T-cell (primary cell): ENCODE data around the gene COX6A2. TPM values are rescaled to one million over a fixed set of nuclear protein-coding genes. Genes with fewer than 3 reads are reported as not detected.

ENCODE experiments used
- ATAC-seq, 4 experiments: fragments of 200-7000 bp in 3 of 4; fragments of 150-1000 bp in 1 of 4; cut with Tn5 transposase; replicated peaks in 1 of 4; 1 replicate in 3 of 4; 2 replicates in 1 of 4; pipeline ENCODE4 v1.10.0; 2021; ENCODE audit warnings: moderate library complexity in 3 of 4, mild to moderate bottlenecking in 2 of 4, moderate number of reproducible peaks in 1 of 4
- CTCF ChIA-PET, 2 donors: fragments of 300-600 bp; sonication (Branson Sonifier 250); formaldehyde crosslinking; loops; one replicate each; lab custom pipeline; 2022; ENCODE audit warnings: antibody characterized with exemption in 2 of 2; lab: Charles Lee
- POLR2A ChIA-PET, 2 donors: fragments of 300-600 bp; sonication (Branson Sonifier 250); formaldehyde crosslinking; loops; one replicate each; lab custom pipeline; 2022; ENCODE audit warnings: antibody characterized with exemption in 2 of 2; lab: Charles Lee
- DNase-seq, 35 experiments: peaks; one replicate each; pipeline versions ENCODE4 v3.0.0 to v3.0.0-alpha.2; 2013 to 2023
- H3K27ac ChIP-seq: one replicate; pipeline ENCODE4 v1.5.1; 2013; ENCODE audit warnings: low read length
- H3K27me3 ChIP-seq, 2 experiments: replicated peaks in 1 of 2; 1 replicate in 1 of 2; 2 replicates in 1 of 2; pipeline versions ENCODE4 v1.6.1 to v1.7.0; 2013; ENCODE audit warnings: low read length in 1 of 2, mixed read lengths in 1 of 2; ENCODE audit not compliant: control insufficient read depth in 2 of 2, insufficient read depth in 2 of 2; ENCODE audit errors: extremely low read depth in 1 of 2
- H3K36me3 ChIP-seq, 2 donors: 1 replicate in 1 of 2; 2 replicates in 1 of 2; pipeline versions ENCODE4 v1.6.1 to v1.7.0; 2013; ENCODE audit warnings: low read length in 1 of 2; ENCODE audit not compliant: control insufficient read depth in 2 of 2, insufficient read depth in 1 of 2; ENCODE audit errors: extremely low read depth in 1 of 2
- H3K4me1 ChIP-seq, 2 experiments: 1 replicate in 1 of 2; 2 replicates in 1 of 2; pipeline versions ENCODE4 v1.6.1 to v1.7.0; 2013; ENCODE audit warnings: low read length in 2 of 2, mixed read lengths in 1 of 2; ENCODE audit not compliant: insufficient read depth in 2 of 2, control insufficient read depth in 1 of 2; ENCODE audit errors: extremely low read depth in 1 of 2
- H3K4me3 ChIP-seq, 2 donors: 1 replicate in 1 of 2; 2 replicates in 1 of 2; pipeline versions ENCODE4 v1.5.1 to v1.7.0; 2013; ENCODE audit warnings: mild to moderate bottlenecking in 2 of 2, low read length in 1 of 2, moderate library complexity in 1 of 2; ENCODE audit not compliant: control insufficient read depth in 1 of 2; ENCODE audit errors: extremely low read depth in 1 of 2
- H3K9me3 ChIP-seq: 2 replicates; pipeline ENCODE4 v1.7.0; 2013
- H3K27ac Mint-ChIP-seq, 2 donors: one replicate each; pipeline ENCODE4 v1.8.0; 2020 to 2021; ENCODE audit warnings: mild to moderate bottlenecking in 2 of 2, mixed read lengths in 2 of 2
- H3K27me3 Mint-ChIP-seq, 2 donors: one replicate each; pipeline ENCODE4 v1.8.0; 2021 to 2022; ENCODE audit warnings: mixed read lengths in 2 of 2
- H3K36me3 Mint-ChIP-seq: one replicate; pipeline ENCODE4 v1.8.0; 2021; ENCODE audit warnings: mixed read lengths
- H3K4me1 Mint-ChIP-seq, 3 donors: one replicate each; pipeline ENCODE4 v1.8.0; 2020 to 2022; ENCODE audit warnings: mixed read lengths in 3 of 3, mild to moderate bottlenecking in 1 of 3
- H3K4me3 Mint-ChIP-seq, 3 donors: one replicate each; pipeline ENCODE4 v1.8.0; 2020 to 2022; ENCODE audit warnings: mild to moderate bottlenecking in 3 of 3, mixed read lengths in 3 of 3, moderate library complexity in 3 of 3
- H3K9me3 Mint-ChIP-seq, 3 donors: one replicate each; pipeline ENCODE4 v1.8.0; 2020 to 2022; ENCODE audit warnings: mixed read lengths in 3 of 3
- WGBS: methylation state at CpG from one replicate; pipeline ENCODE4 v1.1.5; 2013; ENCODE audit warnings: missing lambda C conversion rate; ENCODE audit not compliant: insufficient coverage; 5-methylcytosine and 5-hydroxymethylcytosine counted together
- total RNA-seq, 35 experiments: library from RNA in 6 of 35; stranded (reverse) in 6 of 35; fragments of 120-200 nt in 1 of 35; gene quantifications; one replicate each; pipeline versions ENCODE4 v1.2.1 to v1.2.4 and lab custom pipeline; 2013 to 2026

Gene COX6A2
- total RNA-seq, 5 donors from 2014 or later (not counting 1 experiment from before 2014, with no cell fraction given) = not detected

DNA sequence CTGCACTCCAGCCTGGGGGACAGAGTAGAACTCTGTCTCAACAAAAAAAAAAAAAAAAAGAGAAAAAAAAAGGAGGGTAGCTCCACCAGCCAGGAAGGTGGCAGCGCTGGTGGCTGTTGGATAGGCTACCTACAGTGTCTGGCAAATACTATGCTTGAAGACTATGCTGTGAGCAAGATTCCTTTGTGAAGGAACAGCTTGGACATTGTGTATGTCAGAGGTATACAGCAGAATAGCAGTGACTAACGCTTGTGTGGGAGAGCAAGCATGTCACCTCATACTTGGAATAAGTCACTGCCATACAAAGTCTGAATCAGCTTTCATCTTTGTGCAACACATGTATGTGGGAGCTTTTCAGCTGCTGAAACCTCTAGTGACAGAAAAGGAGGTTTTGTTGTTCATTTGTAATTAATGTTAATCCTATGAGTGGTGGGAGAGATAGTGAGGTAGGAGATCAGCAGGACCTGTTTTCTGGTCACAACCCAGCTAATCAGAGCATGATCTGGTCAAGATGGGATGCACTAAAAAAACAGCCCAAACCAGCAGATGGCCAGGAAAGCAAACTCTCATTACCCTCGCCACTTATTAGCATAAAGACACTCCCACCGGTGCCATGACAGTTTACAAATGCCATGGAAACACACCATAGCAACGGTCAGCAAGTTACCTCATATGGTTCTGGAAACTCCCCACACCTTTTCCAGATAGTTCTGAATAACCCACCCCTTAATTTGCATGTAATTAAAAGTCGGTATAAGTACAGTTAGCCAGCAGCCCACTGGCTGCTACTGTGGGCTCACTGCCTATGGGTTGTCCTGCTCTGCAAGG lies 41.8 kb downstream of the COX6A2 start:
- ChIA-PET POLR2A (no interaction called here), CTCF (interaction anchor here (0.6 to 1.3 kb wide), 2 partner anchors 108 to 483 kb away, joined by 3 read pairs; no protein-coding TSS in a partner anchor)
- H3K4me1 ChIP-seq = peaks cover 0 to 6% of the 10 kb centered on the region in 2 experiments
- DNase-seq (peak in 4 of 35 experiments; percentile 6 to 53 (median 17)), ATAC-seq (peak in 2 of 4 experiments; percentile 23 to 29)
- no peaks in the 10 kb centered on the region for H3K36me3 ChIP-seq
- Mint-ChIP-seq H3K27ac (no peak overlapping the region), H3K27me3 (peaks cover 11 to 16% of the 10 kb centered on the region in 2 donors), H3K4me1 (peaks cover 2 to 6% (median 6%) of the 10 kb centered on the region in 3 donors), H3K9me3 (no peaks in the 10 kb centered on the region), H3K36me3 (no peaks in the 10 kb centered on the region), H3K4me3 (no peak overlapping the region)
- peaks cover 0 to 22% of the 10 kb centered on the region in 2 experiments for H3K27me3 ChIP-seq
- H3K27ac ChIP-seq = no peak overlapping the region
- no peaks in the 10 kb centered on the region for H3K9me3 ChIP-seq
- WGBS = 68% methylated on average over 5 of the region's 6 CpGs
- no peak overlapping the region for H3K4me3 ChIP-seq

DNA sequence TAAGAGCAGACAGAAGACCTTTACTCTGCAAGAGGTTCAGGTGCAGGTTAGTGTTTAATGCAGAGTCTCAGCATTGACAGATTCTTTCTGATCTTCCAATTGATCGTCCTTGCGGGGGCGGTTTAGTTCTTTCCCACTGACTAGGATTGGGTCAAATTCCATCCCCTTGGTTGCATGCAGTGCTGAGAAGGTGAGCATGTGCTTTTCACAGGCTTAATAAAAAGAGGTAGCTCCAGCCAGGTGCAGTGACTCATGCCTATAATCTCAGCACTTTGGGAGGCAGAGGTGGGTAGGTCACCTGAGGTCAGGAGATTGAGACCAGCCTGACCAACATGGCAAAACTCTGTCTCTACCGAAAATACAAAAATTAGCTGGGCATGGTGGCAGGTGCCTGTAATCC lies 42.5 kb downstream of the COX6A2 start:
- H3K27me3 ChIP-seq = peaks cover 0 to 22% of the 10 kb centered on the region in 2 experiments

DNA sequence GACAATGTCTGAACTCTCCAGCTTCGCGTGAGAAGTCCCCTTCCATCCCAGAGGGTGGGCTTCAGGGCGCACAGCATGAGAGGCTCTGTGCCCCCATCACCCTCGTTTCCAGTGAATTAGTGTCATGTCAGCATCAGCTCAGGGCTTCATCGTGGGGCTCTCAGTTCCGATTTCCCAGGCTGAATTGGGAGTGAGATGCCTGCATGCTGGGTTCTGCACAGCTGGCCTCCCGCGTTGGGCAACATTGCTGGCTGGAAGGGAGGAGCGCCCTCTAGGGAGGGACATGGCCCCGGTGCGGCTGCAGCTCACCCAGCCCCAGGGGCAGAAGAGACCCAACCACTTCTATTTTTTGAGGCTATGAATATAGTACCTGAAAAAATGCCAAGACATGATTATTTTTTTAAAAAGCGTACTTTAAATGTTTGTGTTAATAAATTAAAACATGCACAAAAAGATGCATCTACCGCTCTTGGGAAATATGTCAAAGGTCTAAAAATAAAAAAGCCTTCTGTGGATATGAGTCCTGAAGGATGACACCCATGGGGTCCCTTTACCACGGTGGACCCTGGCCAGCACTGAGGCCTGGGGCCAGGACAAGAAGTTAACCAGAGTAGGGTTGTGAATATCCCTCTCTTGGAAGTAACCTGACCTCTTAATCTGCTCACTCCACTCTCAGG lies 45.5 kb downstream of the COX6A2 start:
- ChIA-PET POLR2A (no interaction called here), CTCF (interaction anchor here in 1 of 2 donors (0.6 to 0.7 kb wide), 2 partner anchors 60 to 84 kb away, joined by 3 read pairs; no protein-coding TSS in a partner anchor)
- no peaks in the 10 kb centered on the region for H3K9me3 ChIP-seq
- H3K4me1 ChIP-seq = peaks cover 0 to 12% of the 10 kb centered on the region in 2 experiments
- peaks cover 2 to 8% (median 6%) of the 10 kb centered on the region in 3 donors for H3K4me1 Mint-ChIP-seq
- peak; percentile 18 to 77 (median 53) for DNase-seq
- H3K27me3 Mint-ChIP-seq = peaks cover 0 to 12% of the 10 kb centered on the region in 2 donors
- H3K4me3 ChIP-seq = no peak overlapping the region
- WGBS = 54% methylated on average over 6 of the region's 14 CpGs
- H3K36me3 ChIP-seq = no peaks in the 10 kb centered on the region
- no peak overlapping the region for H3K4me3 Mint-ChIP-seq
- no peaks in the 10 kb centered on the region for H3K9me3 Mint-ChIP-seq
- H3K27me3 ChIP-seq = peaks cover 0 to 22% of the 10 kb centered on the region in 2 experiments
- no peak overlapping the region for H3K27ac Mint-ChIP-seq
- peak; percentile 71 to 78 (median 76) for ATAC-seq
- H3K36me3 Mint-ChIP-seq = no peaks in the 10 kb centered on the region
- H3K27ac ChIP-seq = no peak overlapping the region

More for the DNA sequence above, 42.5 kb downstream of the COX6A2 start:
- DNase-seq (no peak), ATAC-seq (no peak)
- peaks cover 2 to 6% (median 6%) of the 10 kb centered on the region in 3 donors for H3K4me1 Mint-ChIP-seq
- H3K27ac Mint-ChIP-seq = no peak overlapping the region
- H3K9me3 Mint-ChIP-seq = no peaks in the 10 kb centered on the region
- peaks cover 9 to 16% of the 10 kb centered on the region in 2 donors for H3K27me3 Mint-ChIP-seq
- no peaks in the 10 kb centered on the region for H3K36me3 Mint-ChIP-seq
- Histone ChIP-seq H3K9me3 (no peaks in the 10 kb centered on the region), H3K27ac (no peak overlapping the region), H3K4me3 (no peak overlapping the region), H3K36me3 (no peaks in the 10 kb centered on the region), H3K4me1 (peaks cover 0 to 6% of the 10 kb centered on the region in 2 experiments)
- POLR2A ChIA-PET = no interaction called here
- 94% methylated on average over 2 of the region's 4 CpGs for WGBS
- CTCF ChIA-PET = interaction anchor here in 1 of 2 donors (1.3 kb wide), 1 partner anchor 484 kb away, joined by 3 read pairs; no protein-coding TSS in a partner anchor
- no peak overlapping the region for H3K4me3 Mint-ChIP-seq

DNA sequence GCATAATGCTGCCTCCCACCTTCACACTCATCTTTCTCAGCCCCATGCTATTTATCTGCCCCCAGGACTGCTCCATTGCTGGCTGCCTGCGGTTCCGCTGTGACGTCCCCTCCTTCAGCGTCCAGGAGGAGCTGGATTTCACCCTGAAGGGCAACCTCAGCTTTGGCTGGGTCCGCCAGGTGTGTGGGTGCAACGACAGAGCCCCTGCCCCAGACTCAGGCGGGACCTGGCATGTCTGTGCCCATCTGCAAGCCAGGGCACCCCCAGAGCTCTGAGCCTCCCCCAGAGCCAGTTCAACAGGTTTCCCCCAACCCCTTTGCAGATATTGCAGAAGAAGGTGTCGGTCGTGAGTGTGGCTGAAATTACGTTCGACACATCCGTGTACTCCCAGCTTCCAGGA lies 48.0 kb downstream of the COX6A2 start:
- H3K27me3 Mint-ChIP-seq = peaks cover 0 to 10% of the 10 kb centered on the region in 2 donors
- Histone ChIP-seq H3K27me3 (peaks cover 0 to 22% of the 10 kb centered on the region in 2 experiments), H3K27ac (no peak overlapping the region), H3K36me3 (no peaks in the 10 kb centered on the region), H3K4me3 (no peak overlapping the region), H3K4me1 (peaks cover 0 to 23% of the 10 kb centered on the region in 2 experiments), H3K9me3 (no peaks in the 10 kb centered on the region)
- DNase-seq = no peak
- no peaks in the 10 kb centered on the region for H3K36me3 Mint-ChIP-seq
- CTCF ChIA-PET = no interaction called here
- POLR2A ChIA-PET = no interaction called here
- peaks cover 0 to 8% (median 0%) of the 10 kb centered on the region in 3 donors for H3K9me3 Mint-ChIP-seq
- peaks cover 5 to 9% (median 6%) of the 10 kb centered on the region in 3 donors for H3K4me1 Mint-ChIP-seq
- no peak overlapping the region for H3K27ac Mint-ChIP-seq
- 88% methylated on average over 6 of the region's 12 CpGs for WGBS
- ATAC-seq = no peak
- no peak overlapping the region for H3K4me3 Mint-ChIP-seq

Other genes starting within 250 kb of the COX6A2 start
- gene FUS, start 248.2 kb downstream of the COX6A2 start, total RNA-seq = 100 to 1,000 TPM; 410 to 963 (median 434) TPM
- 10 to 100 TPM; 16.1 to 40.3 (median 33.4) TPM for gene PYCARD, start 225.6 kb downstream of the COX6A2 start, total RNA-seq
- under 1 TPM in 3 of 5 donors, not detected in 2; 0.03 to 0.09 (median 0.09) TPM for gene TRIM72, start 214.2 kb downstream of the COX6A2 start, total RNA-seq
- gene PYDC1, start 211.2 kb downstream of the COX6A2 start, total RNA-seq = not detected
- gene ITGAM, start 168.4 kb downstream of the COX6A2 start, total RNA-seq = 10 to 100 TPM in 2 of 5 donors, 1 to 10 TPM in 3; 1.8 to 20.0 (median 4.1) TPM
- 1 to 10 TPM; 1.4 to 4.3 (median 3.9) TPM for gene ITGAX, start 73.2 kb downstream of the COX6A2 start, total RNA-seq
- gene ITGAD, start 35.0 kb downstream of the COX6A2 start, total RNA-seq = under 1 TPM in 3 of 5 donors, not detected in 2; 0.22 to 0.70 (median 0.23) TPM
- under 1 TPM in 4 of 5 donors, not detected in 1; 0.16 to 0.53 (median 0.26) TPM for gene ZNF843, start 14.4 kb upstream of the COX6A2 start, total RNA-seq
- 10 to 100 TPM in 3 of 5 donors, 1 to 10 TPM in 2; 9.3 to 16.6 (median 10.2) TPM for gene ARMC5, start 31.1 kb upstream of the COX6A2 start, total RNA-seq
- 1 to 10 TPM in 1 of 5 donors, under 1 TPM in 4; 0.40 to 1.1 (median 0.72) TPM for gene TGFB1I1, start 43.8 kb upstream of the COX6A2 start, total RNA-seq
- 1 to 10 TPM; 2.6 to 4.2 (median 3.2) TPM for gene SLC5A2, start 54.8 kb upstream of the COX6A2 start, total RNA-seq
- gene RUSF1, start 80.0 kb upstream of the COX6A2 start, total RNA-seq = 100 to 1,000 TPM in 3 of 5 donors, 10 to 100 TPM in 2; 65.4 to 125 (median 107) TPM
- not detected for gene AHSP, start 99.5 kb upstream of the COX6A2 start, total RNA-seq